Bronchial epithelial cell (primary cell): ENCODE results near the gene GRIK3. TPM values are rescaled to one million over a fixed set of nuclear protein-coding genes. Genes with fewer than 3 reads are reported as not detected.

ENCODE experiments used
- DNase-seq: peaks from one replicate; pipeline ENCODE4 v3.0.0-alpha.2; 2010; ENCODE audit warnings: low read depth
- FAIRE-seq: peaks from 2 replicates; lab custom pipeline; 2011; peaks lifted over from hg19 to GRCh38; lab: Jason Lieb, UNC
- H3K27me3 ChIP-seq: 2 replicates; pipeline ENCODE4 v1.5.1; 2011; ENCODE audit warnings: low read length; ENCODE audit not compliant: control insufficient read depth, insufficient read depth
- H3K36me3 ChIP-seq: 2 replicates; pipeline ENCODE4 v1.5.1; 2011; ENCODE audit warnings: low read length; ENCODE audit not compliant: control insufficient read depth, insufficient read depth
- H3K4me3 ChIP-seq: 2 replicates; pipeline ENCODE4 v1.5.1; 2011; ENCODE audit warnings: mild to moderate bottlenecking, low read depth, low read length, control low read depth
- total RNA-seq: library from RNA; depleted of rRNA; stranded (reverse); fragments of >200 nt; gene quantifications from 2 replicates; pipeline ENCODE4 v1.2.1, GENCODE V29; 2014
- TF ChIP-seq, protein P1 (sequence below): IDR thresholded peaks from 2 replicates; pipeline ENCODE4 v1.5.1; 2011; ENCODE audit warnings: mild to moderate bottlenecking, moderate library complexity, low read length, control low read depth, inconsistent platforms; ENCODE audit not compliant: insufficient read depth, severe bottlenecking

GRIK3 gene
- total RNA-seq, 1 donor from 2014 or later, result under 0.01 TPM

DNA sequence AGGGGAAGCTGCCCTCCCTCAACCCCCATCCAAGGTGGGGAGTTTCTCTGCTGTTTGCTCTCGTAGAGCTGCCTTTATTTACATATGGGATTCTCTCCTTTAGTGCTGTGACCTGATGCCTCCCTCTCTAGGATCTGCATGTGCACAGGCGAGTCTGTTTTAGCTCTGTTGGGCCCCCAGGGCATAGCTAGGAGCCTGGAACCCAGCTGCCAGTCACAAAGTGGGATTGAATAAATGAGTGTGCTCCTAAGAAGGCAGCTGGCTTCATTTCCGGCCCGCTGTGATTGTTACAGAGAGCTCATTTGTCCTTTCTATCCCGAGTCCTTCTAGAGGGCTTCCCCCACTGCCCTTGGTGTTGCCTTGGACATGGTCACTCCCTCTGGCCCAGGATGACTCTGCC is 176.6 kb downstream of the GRIK3 start:
- no peaks in the 10 kb centered on the region for H3K36me3 ChIP-seq
- no peak overlapping the region for H3K4me3 ChIP-seq
- FAIRE-seq (no peak), DNase-seq (no peak)
- TF ChIP-seq, protein P1, sequence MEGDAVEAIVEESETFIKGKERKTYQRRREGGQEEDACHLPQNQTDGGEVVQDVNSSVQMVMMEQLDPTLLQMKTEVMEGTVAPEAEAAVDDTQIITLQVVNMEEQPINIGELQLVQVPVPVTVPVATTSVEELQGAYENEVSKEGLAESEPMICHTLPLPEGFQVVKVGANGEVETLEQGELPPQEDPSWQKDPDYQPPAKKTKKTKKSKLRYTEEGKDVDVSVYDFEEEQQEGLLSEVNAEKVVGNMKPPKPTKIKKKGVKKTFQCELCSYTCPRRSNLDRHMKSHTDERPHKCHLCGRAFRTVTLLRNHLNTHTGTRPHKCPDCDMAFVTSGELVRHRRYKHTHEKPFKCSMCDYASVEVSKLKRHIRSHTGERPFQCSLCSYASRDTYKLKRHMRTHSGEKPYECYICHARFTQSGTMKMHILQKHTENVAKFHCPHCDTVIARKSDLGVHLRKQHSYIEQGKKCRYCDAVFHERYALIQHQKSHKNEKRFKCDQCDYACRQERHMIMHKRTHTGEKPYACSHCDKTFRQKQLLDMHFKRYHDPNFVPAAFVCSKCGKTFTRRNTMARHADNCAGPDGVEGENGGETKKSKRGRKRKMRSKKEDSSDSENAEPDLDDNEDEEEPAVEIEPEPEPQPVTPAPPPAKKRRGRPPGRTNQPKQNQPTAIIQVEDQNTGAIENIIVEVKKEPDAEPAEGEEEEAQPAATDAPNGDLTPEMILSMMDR, result no peak
- H3K27me3 ChIP-seq, result no peaks in the 10 kb centered on the region

DNA sequence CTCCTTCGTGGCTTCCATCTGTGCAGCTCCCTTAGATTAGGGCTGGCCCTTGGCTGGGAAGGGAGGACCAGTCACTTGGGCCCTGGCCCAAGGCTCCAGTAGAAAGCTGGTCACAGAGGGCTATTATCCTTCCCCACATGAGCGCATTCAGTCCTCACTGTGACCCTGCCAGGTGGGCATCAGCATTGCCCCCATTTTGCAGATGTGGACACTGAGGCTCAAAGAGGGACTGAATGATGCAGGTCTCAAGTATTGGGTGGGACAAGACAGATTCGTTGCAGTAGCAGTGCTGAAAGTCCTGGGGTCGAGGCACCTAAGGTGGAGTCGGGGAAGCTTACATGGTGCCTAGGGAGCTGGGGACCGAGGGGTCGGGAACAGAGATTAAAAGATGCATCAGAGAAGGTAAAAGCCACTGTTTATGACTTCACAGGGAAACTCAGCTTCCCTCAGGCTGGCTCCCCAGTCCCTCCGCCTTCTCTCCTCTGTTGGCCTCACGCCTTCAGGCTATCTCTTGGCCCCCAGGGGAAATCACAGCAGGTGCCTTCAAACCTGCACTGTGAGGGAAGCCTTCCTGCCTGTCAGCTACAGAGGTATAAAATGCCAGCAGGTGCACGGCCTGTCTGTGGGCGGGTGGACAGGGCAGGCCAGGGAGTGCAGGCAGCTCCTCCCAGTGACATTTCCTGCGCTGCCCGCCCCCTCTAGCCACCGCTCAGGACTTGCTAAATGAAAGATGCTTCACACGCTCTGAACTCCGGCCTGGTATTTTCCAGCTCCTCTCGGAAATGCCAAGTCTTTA is 178.4 kb downstream of the GRIK3 start:
- H3K36me3 ChIP-seq, result no peaks in the 10 kb centered on the region
- H3K4me3 ChIP-seq, result no peak overlapping the region
- FAIRE-seq (no peak), DNase-seq (no peak)
- no peaks in the 10 kb centered on the region for H3K27me3 ChIP-seq
- TF ChIP-seq, protein P1, result no peak

DNA sequence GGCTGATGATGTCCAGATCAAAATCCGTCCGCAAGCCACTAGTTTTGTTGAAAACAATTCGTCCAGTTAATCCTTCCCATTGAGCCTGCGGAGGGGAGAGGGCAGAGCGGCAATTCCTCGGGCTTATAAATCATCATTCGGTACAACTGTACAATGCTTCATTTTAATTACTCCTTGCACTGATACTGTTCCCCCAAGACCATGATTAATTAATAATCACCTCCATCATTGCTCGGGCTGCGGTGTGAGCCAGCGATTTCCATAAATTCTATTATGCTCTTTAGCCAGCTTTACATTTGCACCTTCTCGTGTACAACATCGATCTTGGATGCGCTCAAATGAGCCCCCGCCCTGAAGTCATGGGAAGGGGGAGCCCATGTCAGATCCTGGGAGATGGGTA is 180.7 kb downstream of the GRIK3 start:
- TF ChIP-seq, protein P1, result no peak
- FAIRE-seq (no peak), DNase-seq (no peak)
- Histone ChIP-seq H3K4me3 (no peak overlapping the region), H3K27me3 (no peaks in the 10 kb centered on the region), H3K36me3 (no peaks in the 10 kb centered on the region)

DNA sequence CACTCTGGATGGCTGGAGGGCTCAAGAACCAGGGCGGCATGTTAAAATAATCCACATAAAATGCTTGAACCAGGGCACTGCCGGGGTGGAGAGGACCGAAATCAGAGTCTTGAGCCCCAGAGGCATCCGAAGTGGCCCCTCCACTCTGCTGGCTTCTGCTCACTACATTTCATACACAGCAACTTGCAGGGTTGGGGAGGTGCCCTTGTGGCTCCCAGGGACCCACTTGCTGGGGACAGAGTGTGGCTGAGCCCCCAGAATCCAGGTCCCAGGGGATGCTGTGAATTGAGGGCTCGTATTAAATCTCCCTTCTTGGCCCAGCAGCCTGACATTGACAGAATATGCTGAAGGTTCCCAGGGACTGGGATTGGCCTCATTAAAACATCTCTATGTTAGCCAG is 181.7 kb downstream of the GRIK3 start:
- TF ChIP-seq, protein P1, result no peak
- FAIRE-seq (no peak), DNase-seq (no peak)
- Histone ChIP-seq H3K27me3 (no peaks in the 10 kb centered on the region), H3K4me3 (no peak overlapping the region), H3K36me3 (no peaks in the 10 kb centered on the region)

DNA sequence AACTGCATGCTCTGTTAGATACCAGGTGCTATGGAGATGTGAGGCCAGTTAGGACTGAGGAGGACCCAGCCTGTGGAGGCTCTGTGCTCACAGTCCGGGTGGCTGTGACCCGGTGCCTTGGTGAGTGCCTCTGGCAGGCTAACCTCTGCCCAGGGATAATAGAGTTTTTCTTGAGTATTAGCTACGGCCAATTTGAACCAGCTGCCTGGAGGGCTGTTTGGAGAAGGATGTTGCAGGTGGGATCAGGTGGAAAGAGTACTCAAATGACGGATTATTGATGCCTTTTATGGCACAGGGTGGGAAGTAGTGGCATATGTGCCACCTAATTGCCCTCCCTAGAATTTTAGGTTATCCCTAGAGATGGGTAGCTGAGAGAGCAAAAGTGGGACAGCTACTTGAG is 182.7 kb downstream of the GRIK3 start:
- FAIRE-seq (no peak), DNase-seq (no peak)
- TF ChIP-seq, protein P1, result no peak
- Histone ChIP-seq H3K36me3 (no peaks in the 10 kb centered on the region), H3K27me3 (no peaks in the 10 kb centered on the region), H3K4me3 (no peak overlapping the region)

DNA sequence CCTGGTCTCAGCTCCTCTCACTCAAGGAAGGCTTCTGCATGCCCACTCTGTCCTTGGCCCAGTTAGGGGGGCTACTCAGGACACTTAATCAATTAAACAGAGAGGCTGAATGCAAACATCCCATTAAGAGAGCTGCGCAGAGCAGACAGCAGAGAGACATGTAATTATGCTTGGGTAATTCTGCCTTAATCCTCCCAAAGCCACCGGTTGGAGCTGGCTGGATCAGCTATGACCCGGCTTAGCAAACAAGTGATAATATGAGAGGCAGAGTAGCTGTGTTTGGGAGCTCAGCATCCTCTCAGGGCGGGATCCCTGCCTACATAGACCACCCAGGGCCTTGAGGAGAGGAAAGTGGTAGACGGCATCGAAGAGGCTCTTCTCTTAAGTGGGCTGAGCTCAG is 183.2 kb downstream of the GRIK3 start:
- FAIRE-seq (no peak), DNase-seq (no peak)
- Histone ChIP-seq H3K4me3 (no peak overlapping the region), H3K36me3 (no peaks in the 10 kb centered on the region), H3K27me3 (no peaks in the 10 kb centered on the region)
- TF ChIP-seq, protein P1, result no peak
